Kidney epithelial cell (primary cell): ENCODE results near the gene FER. TPM values are rescaled to one million over a fixed set of nuclear protein-coding genes. Genes with fewer than 3 reads are reported as not detected.
"Not testable (repeated sequence)": the region's sequence is repeated elsewhere in the genome, so short reads cannot be mapped to it uniquely, and the experiment has no call there.

Source experiments
- DNase-seq: peaks from one replicate; pipeline ENCODE4 v3.0.0-alpha.2; 2010; ENCODE audit warnings: low read depth
- H3K27me3 ChIP-seq: 2 replicates; pipeline ENCODE4 v1.6.0; 2011; ENCODE audit warnings: low read length; ENCODE audit not compliant: control insufficient read depth, insufficient read depth
- H3K36me3 ChIP-seq: 2 replicates; pipeline ENCODE4 v1.5.1; 2011; ENCODE audit warnings: low read length; ENCODE audit not compliant: control insufficient read depth, insufficient read depth
- H3K4me3 ChIP-seq: 2 replicates; pipeline ENCODE4 v1.5.1; 2011; ENCODE audit warnings: low read depth, mild to moderate bottlenecking, control low read depth, low read length
- CTCF ChIP-seq: IDR thresholded peaks from 2 replicates; pipeline ENCODE4 v1.5.1; 2011; ENCODE audit warnings: mild to moderate bottlenecking, moderate library complexity, low read length, control low read depth, inconsistent platforms; ENCODE audit not compliant: insufficient read depth, poor library complexity, severe bottlenecking
- total RNA-seq: library from RNA; depleted of rRNA; stranded (reverse); fragments of >200 nt; gene quantifications from 2 replicates; pipeline ENCODE4 v1.2.3, GENCODE V29; 2015

Gene FER
- total RNA-seq, 1 donor from 2014 or later = 15.1 TPM

DNA sequence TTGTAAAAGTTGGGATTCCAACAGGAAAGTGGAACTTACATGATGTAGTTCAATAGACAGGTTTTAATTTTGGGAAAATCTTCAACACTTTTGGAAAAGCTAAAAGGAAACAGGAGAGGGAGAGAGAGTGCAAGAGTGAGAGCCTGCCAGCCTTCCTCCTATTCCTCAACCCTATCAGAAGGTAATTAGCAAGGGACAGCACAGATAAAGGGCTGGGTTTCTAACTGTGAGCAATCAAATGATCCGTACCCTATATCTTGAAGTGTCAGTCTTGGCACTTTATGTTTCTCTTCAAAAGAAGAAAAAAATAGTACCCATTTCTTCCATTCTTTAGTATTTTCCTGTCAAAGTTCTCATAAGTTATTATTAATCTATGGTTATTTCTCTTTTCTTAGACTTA, 79.4 kb downstream of the FER start:
- no peak for DNase-seq
- Histone ChIP-seq H3K36me3 (no peaks in the 10 kb centered on the region), H3K27me3 (no peaks in the 10 kb centered on the region), H3K4me3 (no peak overlapping the region)
- TF ChIP-seq CTCF = no peak

- no peak for DNase-seq
- no peak for TF ChIP-seq CTCF
- no peaks in the 10 kb centered on the region for H3K27me3 ChIP-seq
- no peak overlapping the region for H3K4me3 ChIP-seq
- no peaks in the 10 kb centered on the region for H3K36me3 ChIP-seq
These were observed 83.1 kb downstream of the FER start for GRCh38 chr5:108830705-108831276.

GRCh38 chr5:108836492-108836891, 88.8 kb downstream of the FER start:
- Histone ChIP-seq H3K4me3 (no peak overlapping the region), H3K36me3 (no peaks in the 10 kb centered on the region), H3K27me3 (no peaks in the 10 kb centered on the region)
- TF ChIP-seq CTCF = no peak
- no peak for DNase-seq

GRCh38 chr5:108842260-108842941, 94.7 kb downstream of the FER start:
- not testable (repeated sequence) for DNase-seq, H3K36me3 ChIP-seq, H3K27me3 ChIP-seq, H3K4me3 ChIP-seq

GRCh38 chr5:108851129-108851528, 103.4 kb downstream of the FER start:
- not testable (repeated sequence) for DNase-seq, H3K4me3 ChIP-seq, H3K36me3 ChIP-seq, H3K27me3 ChIP-seq

DNA sequence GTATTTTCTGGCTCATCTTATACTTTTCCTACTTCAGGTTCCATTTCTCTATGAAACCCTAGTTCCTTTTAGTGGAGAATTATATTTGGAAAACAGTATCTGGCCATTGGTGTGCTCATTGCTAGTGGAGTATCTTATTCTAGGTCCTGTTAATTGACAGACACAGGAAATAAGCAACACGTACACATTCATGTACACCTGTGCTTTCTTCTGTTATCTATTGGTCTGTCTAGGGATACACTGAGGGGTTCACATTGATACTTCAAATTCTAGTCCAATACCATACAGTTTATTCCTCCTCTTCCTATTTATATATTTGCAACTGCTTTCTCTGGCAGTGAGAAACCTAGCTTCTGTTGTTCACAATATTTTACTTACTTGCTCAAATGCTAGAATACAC, 110.2 kb downstream of the FER start:
- no peak for TF ChIP-seq CTCF
- H3K36me3 ChIP-seq = no peaks in the 10 kb centered on the region
- no peak for DNase-seq
- no peak overlapping the region for H3K4me3 ChIP-seq
- H3K27me3 ChIP-seq = no peaks in the 10 kb centered on the region

- H3K4me3 ChIP-seq = no peak overlapping the region
- DNase-seq = no peak
- no peaks in the 10 kb centered on the region for H3K36me3 ChIP-seq
- H3K27me3 ChIP-seq = no peaks in the 10 kb centered on the region
- TF ChIP-seq CTCF = no peak
These were observed 111.3 kb downstream of the FER start for GRCh38 chr5:108858959-108859358.
